ENCODE data around the gene ASB10.

The ASB10 gene

DNA sequence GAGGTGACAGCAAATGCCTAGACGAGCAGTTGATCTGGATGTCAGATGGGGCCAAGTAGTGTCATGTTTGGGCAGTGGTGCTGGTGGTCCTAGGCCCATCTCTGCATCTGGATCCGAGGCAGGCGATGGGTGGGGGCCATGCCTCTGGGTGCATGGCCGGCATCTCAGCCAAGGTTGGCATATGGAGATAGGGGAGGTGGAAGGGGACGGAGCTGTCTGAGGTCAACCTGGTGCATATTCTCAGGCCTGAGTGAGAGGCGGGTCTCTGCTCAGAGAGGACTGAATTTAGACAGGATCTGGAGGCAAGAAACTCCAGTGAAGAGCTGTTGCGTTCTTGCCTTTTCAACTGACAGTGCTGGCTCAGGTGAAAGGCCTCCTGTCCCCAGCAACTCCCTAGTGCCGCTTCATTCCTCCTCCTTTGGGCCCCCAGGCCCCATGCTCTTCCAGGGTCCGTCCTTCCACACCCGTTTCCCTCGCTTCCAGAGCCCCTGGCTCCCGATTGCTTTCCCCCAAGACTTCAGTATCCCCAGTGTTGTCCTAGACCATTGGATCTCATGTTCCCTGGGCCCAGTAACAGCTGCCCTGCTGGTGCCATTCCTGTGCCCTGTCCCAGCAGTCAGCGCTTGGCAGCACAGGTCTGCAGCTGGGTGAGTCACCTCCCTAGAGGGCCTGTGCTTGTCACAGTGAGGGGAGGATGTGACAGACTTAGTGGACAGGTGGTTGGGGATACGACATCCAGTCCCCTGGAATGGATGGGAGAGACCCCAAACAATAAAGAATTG, 52.1 kb downstream of the ASB10 start:
- DNase-seq, result no peak

GRCh38 chr7:151133986-151134742, 52.9 kb downstream of the ASB10 start:
- DNase-seq, result no peak

DNA sequence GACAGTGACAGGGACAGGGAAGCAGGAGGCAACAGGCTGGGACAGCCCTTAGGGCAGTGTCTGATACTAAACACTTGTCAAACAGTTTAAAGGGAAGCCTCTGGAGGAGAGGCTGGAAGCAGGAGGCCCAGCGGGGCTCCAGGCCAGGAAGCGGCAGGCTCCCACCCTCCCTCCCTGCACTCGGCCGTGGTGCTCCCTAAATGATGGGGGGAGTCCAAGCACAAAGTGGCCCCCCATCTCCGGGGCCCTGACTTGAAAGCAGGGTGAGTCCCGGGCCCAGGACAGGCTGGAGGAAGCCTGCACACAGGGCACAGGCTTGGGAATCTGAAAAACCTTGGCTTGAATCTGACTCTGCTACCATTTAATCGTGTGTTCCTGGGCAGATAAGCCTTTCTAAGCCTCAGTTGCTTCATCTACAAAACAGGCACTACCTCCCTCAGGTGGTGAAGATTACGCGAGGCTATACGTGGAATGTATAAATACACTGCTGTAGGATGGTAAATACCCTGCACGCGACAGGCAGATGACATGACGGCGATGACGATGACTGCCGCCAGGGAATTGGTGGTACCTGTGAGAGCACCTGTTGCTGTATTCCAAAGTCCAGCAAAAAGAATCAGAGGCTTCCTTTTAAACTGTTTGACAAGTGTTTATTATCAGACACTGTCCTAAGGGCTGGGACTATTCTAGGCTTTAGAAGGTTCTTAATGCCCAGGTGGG, 53.6 kb downstream of the ASB10 start:
- DNase-seq, result no peak

- no peak for DNase-seq
These were observed 54.4 kb downstream of the ASB10 start for GRCh38 chr7:151132461-151133205.

- DNase-seq, result no peak
These were observed 55.3 kb downstream of the ASB10 start for GRCh38 chr7:151131592-151132293.

DNA sequence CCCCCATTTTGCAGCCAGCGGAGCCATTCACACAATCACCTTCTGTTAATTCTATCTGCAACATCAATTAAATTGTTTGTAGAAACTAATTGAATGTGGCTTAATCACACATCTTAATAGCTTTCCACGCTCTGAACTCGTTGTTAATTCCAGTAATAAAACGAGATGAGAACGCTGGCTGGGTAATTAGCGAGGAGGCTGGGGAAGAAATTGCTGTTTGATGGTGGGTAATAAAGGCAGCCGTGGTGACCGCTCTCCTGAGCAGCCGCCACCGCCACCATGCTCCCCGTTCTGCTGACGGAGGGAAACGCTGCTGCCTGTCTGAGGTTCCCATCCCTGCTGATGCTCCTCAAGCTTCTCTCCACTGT, 55.8 kb downstream of the ASB10 start:
- DNase-seq, result no peak

DNA sequence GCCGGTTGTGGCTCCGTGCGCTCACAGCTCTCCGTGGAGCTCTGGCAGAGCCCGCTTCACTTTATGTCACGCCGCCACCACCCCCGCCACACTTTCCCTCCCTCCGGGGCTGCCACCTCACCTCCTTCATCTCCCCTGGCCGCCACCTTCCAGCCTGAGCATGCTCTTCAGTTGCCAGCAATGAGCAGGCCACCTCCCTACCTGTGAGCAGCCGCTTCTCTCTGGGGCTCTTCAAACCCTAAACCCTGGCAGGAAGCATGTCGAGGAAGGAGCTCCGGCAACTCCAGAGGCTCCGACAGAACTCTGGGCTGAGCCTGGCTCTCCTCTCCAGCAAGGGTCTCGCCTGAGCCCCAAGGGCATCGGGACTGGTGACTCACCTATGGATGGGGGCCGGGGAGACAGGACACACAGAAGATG, 56.3 kb downstream of the ASB10 start:
- DNase-seq, result no peak

GRCh38 chr7:151129960-151130591, 57.0 kb downstream of the ASB10 start:
- no peak for DNase-seq

GRCh38 chr7:151129117-151129959, 57.7 kb downstream of the ASB10 start:
- no peak for DNase-seq

- no peak for DNase-seq
These were observed 58.3 kb downstream of the ASB10 start for GRCh38 chr7:151128716-151129115.

DNA sequence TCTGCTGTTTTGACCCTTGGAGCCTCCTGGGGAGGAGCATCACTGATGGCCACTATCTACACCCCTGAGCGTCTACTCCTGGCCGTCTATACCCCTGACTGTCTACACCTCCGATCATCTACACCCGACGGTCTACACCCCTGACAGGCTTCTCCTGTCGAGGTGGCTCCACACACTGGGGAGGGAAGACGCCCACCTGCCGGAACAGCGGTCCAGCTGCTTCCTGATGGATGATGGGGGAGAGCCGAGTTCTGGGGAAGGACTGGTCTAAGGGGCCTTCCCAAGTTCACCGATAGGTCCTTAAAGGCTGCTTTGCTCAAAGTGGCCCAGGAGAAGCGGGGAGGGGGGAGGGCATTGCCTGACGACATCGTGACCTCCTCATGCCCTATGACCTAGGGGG, 58.9 kb downstream of the ASB10 start:
- no peak for DNase-seq

GRCh38 chr7:151126491-151127137, 60.4 kb downstream of the ASB10 start:
- DNase-seq, result no peak

GRCh38 chr7:151125846-151126481, 61.1 kb downstream of the ASB10 start:
- no peak for DNase-seq
